HEK293T (cell line): ENCODE results near the gene POFUT2.
"Not testable (repeated sequence)": the region's sequence is repeated elsewhere in the genome, so short reads cannot be mapped to it uniquely, and the experiment has no call there.

Experiments used
- FOXK2 ChIP-seq: fragments of 450-650 bp; IDR thresholded peaks from 2 replicates; pipeline ENCODE4 v1.6.1; 2016; ENCODE audit warnings: mild to moderate bottlenecking
- TARDBP ChIP-seq: fragments of 450-650 bp; IDR thresholded peaks from 2 replicates; pipeline ENCODE4 v1.6.1; 2016
- ZNF384 ChIP-seq: fragments of 450-650 bp; IDR thresholded peaks from 2 replicates; pipeline ENCODE4 v1.6.1; 2016

GRCh38 chr21:45315676-45316470 lies 28.2 kb upstream of the POFUT2 start:
- TF ChIP-seq ZNF384, FOXK2, TARDBP: not testable (repeated sequence)
